Hematopoietic multipotent progenitor cell treated with erythropoietin and hydrocortisone succinate and interleukin-3 and kit ligand, for 17 days (in vitro differentiated cells): Measurements from ENCODE around the gene FGFR3.

Experiments
- DNase-seq: peaks from one replicate; pipeline ENCODE4 v3.0.0-alpha.2; 2015; ENCODE audit warnings: low spot score

FGFR3 gene

DNA sequence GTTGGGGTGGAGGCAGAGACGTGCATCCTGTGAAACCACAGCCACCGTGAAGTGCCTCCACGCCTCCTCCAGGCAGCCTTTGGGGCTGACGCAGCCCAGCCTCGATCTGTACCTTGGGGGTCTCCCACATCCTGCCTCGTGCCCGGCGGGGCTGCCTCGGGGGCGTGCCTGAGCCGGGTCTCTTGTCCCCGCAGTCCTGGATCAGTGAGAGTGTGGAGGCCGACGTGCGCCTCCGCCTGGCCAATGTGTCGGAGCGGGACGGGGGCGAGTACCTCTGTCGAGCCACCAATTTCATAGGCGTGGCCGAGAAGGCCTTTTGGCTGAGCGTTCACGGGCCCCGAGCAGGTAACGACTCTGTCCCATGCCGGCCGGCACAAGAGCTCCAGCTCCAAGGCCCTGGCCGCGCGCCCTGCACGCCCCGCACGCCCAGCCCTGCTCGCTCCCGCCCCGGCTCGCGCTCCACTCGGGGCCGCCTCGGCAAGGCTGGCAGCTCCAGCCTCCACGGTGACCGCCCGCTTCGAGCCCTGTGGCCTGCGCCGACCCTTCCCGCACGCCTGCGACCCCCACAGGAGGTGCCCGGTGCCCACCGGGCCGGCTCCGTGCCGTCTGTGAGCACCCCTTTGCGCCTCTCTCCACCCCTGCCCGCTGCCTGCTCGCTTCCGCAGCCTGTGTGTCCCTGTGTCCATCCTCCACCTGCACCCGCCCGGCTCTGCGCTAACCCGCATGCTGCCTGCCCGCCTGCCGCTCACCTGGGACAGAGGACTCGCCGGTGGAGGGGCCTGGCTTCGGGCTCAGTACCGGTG is 9.8 kb downstream of the FGFR3 start:
- no peak for DNase-seq

GRCh38 chr4:1803523-1804423 is 10.7 kb downstream of the FGFR3 start:
- no peak for DNase-seq

GRCh38 chr4:1804638-1805492 is 11.8 kb downstream of the FGFR3 start:
- DNase-seq: no peak

GRCh38 chr4:1805493-1806222 is 12.6 kb downstream of the FGFR3 start:
- no peak for DNase-seq

DNA sequence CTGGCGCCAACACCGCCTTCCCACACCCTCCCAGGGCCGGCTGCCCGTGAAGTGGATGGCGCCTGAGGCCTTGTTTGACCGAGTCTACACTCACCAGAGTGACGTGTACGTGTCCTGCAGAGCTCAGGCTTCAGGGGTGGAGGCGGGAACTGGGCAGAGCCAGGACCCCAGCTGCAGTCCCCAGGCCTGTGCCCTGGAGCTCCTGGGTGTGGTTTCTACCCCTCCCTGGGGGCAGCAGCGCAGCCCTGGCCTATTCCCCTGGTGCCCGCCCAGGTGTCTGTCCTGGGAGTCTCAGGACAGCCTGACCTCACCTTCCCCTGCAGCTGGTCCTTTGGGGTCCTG is 13.1 kb downstream of the FGFR3 start:
- no peak for DNase-seq

DNA sequence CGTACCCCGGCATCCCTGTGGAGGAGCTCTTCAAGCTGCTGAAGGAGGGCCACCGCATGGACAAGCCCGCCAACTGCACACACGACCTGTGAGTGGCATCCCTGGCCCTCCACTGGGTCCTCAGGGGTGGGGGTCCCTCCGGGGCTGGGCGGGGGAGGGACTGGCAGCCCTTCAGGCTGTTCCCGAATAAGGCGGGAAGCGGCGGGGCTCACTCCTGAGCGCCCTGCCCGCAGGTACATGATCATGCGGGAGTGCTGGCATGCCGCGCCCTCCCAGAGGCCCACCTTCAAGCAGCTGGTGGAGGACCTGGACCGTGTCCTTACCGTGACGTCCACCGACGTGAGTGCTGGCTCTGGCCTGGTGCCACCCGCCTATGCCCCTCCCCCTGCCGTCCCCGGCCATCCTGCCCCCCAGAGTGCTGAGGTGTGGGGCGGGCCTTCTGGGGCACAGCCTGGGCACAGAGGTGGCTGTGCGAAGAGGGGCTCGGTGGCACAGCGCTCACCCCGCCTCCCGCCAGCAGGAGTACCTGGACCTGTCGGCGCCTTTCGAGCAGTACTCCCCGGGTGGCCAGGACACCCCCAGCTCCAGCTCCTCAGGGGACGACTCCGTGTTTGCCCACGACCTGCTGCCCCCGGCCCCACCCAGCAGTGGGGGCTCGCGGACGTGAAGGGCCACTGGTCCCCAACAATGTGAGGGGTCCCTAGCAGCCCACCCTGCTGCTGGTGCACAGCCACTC is 13.7 kb downstream of the FGFR3 start:
- DNase-seq: no peak

DNA sequence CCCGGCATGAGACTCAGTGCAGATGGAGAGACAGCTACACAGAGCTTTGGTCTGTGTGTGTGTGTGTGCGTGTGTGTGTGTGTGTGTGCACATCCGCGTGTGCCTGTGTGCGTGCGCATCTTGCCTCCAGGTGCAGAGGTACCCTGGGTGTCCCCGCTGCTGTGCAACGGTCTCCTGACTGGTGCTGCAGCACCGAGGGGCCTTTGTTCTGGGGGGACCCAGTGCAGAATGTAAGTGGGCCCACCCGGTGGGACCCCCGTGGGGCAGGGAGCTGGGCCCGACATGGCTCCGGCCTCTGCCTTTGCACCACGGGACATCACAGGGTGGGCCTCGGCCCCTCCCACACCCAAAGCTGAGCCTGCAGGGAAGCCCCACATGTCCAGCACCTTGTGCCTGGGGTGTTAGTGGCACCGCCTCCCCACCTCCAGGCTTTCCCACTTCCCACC is 14.3 kb downstream of the FGFR3 start:
- DNase-seq: no peak

- DNase-seq: no peak
Observed at GRCh38 chr4:1808396-1808795, 15.3 kb downstream of the FGFR3 start.

DNA sequence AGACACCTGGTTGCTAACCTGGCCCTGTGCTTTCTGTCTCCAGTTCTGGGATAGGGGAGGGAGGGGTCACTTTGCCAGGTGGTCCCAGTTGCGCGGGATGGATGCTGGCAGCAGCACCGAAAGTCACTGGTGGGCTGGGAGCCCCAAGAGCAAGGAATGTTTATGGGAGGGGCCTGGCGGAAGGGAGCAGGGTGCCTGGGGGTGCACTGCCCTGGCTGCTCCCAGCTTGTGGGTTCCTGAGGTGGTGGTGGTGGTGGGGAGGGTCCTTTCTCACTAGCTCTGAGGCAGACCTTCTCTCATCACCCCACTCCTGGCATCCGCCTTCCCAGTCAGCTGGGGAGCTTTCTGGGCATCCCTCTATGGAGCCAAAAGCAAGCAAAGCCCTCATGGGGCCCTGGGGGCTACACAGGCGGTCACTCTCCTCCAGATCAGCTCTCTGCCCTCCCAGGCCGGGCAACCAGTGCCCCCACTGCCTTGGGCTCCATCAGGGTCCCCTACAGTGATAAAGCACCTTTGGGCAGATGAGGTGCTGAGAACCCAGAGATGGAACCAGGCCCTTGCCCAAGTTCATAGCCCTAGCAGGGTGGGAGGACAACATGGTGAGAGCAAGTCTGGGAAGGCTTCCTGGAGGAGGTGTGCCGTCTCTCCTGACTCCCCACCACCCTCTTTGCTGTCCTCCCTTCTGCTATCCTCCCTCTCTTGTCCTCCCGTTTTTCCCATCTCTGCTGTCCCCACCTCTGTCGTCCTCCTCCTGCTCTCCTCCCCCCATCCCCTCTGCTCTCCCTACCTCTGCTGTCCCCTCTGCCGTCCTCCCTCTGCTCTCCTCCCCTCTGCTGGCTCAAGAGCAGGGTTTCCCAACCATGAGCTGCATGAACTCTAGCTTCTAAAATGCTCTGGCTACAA is 16.0 kb downstream of the FGFR3 start:
- DNase-seq: no peak

DNA sequence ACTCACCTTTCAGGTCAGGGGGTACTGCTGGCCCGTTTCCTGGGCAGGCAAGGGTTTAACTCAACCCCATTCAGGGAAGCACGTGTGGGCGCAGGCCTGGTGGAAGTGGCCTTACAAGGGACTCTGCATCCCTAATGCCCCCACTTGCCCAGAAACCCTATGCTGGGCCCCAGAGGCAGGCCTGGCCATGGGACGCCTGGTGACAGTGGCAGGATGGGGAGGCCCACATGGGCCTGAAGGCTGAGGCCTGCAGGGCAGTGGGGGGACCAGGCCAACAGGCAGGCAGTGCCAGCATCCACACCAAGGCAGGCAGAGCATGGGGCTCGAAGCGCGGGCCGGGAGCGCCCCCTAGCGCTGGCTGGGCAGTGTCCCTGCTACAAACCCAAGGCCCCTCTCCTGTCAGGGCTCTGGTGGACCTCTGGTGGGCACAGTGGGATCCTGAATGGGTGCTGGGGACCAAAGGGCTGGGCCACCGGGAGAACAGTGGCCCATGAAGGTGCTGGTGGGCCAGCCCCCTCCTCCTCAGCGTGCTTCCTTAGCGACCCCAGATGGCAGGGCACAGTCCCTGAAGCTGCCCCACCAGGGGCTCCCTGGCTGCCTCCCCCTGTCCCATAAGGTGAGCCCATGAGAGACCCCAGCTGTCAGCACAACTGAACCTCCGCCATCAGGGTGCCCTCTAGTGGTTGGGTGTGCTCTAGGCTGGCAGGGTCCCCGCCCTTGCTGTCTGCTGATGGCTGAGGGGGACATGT is 16.8 kb downstream of the FGFR3 start:
- peak; percentile 72 for DNase-seq

GRCh38 chr4:1810765-1811164 is 17.7 kb downstream of the FGFR3 start:
- DNase-seq: no peak

DNA sequence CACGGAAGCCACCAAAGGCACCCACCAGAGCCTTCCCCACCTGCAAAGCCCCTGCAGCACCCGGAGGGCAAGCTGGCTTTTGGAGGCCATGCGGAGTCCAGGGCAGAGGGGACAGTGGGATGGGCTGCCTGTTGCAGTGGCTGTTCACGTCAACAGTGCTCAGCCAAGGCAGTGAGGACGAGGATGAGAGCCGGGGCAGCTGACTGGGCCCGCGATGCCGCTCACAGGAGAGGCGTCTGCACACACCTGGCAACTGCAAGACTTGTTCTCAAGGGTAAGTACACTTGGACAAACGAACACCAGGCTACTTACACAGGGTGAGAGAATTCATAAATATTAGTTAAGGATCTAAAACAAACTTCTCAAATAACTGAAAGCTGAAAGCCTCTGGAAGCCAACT is 19.6 kb downstream of the FGFR3 start:
- no peak for DNase-seq

DNA sequence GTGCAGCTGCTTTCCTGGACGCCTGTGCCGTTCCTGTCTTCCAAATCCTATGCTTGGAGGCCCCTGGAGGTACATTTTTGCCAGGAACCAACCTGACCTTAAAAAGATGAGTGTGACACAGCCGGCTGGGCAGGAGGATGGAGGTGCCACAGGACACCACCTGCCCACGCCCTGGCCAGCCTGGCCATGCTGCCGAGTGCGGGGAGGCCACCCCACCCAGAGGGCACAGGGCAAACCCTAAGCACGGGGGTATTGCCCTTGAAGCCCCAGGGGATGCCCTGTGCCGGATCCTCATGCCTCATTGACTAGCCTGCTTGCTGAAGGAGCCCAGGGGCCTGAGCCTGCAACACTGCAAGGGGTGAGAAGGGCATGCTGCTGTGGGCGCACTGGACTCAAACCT is 20.1 kb downstream of the FGFR3 start:
- DNase-seq: no peak

DNA sequence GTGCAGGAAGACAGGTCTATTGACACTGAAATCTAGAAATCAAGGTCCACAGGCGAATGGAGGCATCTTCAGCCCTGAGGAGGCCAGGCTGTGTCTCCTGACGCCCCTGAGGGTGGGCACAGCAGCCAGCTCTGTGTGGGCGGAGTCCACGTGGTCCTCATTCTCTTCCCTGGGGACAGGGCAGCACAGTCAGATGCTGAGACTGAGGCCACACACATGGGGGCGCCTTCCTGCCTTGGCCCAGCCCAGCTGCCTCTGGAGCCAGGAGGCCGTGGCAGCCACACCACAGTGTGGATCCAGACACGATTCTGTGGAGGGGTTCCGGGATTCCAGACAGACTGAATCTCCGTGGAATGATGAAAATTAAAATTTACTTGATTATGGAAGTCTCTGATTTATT is 20.8 kb downstream of the FGFR3 start:
- no peak for DNase-seq

DNA sequence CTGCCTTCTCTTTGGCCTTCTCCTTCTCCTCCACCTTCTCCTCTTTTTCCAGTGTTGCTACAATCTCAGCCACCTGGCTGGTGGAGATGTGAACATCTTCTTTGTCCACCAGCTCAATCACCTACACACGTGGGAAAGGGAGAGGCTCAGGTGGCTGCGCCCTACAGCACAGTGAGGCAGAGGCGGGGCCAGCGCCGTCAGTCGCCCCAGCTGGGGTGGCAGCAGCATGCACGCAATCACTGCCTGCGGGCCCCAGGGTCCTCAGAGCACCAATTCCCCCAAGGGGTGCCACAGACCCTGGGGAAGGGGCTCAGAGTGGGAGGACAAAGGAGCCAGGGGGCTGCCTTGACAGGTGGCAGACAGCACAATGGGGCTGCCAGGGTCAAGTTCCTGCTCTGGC is 21.4 kb downstream of the FGFR3 start:
- DNase-seq: no peak

DNA sequence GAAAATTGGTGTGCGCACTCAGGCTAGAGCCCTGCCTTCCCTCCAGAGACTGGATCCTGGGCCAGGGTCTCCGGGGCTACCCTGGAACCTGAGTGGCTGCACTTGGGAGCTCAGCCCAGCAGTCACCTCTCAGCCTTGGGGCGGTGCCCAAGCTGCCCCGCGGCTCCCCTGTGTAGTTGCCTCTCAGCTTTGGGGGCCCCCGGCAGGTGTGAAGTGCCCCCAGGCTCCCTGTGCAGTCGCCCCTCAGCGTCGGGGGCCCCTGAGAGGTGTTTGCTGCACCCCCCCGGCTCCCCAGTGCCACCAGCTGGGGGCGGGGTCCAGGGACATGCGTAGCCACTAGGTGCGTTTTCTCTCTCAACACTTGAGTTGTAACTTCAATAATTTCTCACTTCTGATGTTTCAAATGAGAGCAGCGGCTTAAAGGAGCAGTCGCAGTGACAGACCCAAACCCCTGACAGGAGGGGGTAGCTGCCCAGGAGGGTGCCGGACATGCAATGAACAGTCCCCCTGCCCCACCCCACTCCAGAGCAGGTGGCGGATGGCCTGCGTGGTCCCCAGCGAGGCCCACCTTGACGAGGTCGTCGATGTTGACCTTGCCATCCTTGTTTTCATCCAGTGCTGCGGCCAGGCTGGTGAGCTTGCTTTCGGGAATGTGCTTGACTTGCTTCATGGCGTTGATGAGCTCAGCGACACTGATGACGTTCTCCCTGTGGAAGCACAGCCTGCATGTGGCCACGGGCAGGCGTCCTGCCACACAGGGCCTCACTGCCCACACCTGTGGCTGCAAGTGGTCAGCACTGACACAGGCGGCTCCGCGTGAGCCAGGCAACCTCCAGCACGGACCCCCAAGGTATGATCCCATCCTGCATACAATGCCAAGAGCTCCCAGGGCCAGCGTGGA is 22.3 kb downstream of the FGFR3 start:
- DNase-seq: no peak

- no peak for DNase-seq
Observed at GRCh38 chr4:1815997-1816860, 23.1 kb downstream of the FGFR3 start.
